Breast epithelium (tissue), 3 donors: Measurements from ENCODE around the gene SPOCK1.

Experiments
- POLR2A ChIP-seq: fragments of 450-650 bp; IDR thresholded peaks from one replicate; pipeline ENCODE4 v1.6.1; 2016; ENCODE audit warnings: antibody characterized with exemption, mild to moderate bottlenecking, moderate library complexity
- TF ChIP-seq, protein P1 (sequence below), 3 donors: fragments of 450-650 bp; IDR thresholded peaks; one replicate each; pipeline ENCODE4 v1.5.1; 2016 to 2017; ENCODE audit warnings: antibody characterized with exemption in 3 of 3, mild to moderate bottlenecking in 3 of 3, moderate library complexity in 3 of 3

GRCh38 chr5:137318027-137318426 is 181.1 kb downstream of the SPOCK1 start:
- TF ChIP-seq, protein P1, sequence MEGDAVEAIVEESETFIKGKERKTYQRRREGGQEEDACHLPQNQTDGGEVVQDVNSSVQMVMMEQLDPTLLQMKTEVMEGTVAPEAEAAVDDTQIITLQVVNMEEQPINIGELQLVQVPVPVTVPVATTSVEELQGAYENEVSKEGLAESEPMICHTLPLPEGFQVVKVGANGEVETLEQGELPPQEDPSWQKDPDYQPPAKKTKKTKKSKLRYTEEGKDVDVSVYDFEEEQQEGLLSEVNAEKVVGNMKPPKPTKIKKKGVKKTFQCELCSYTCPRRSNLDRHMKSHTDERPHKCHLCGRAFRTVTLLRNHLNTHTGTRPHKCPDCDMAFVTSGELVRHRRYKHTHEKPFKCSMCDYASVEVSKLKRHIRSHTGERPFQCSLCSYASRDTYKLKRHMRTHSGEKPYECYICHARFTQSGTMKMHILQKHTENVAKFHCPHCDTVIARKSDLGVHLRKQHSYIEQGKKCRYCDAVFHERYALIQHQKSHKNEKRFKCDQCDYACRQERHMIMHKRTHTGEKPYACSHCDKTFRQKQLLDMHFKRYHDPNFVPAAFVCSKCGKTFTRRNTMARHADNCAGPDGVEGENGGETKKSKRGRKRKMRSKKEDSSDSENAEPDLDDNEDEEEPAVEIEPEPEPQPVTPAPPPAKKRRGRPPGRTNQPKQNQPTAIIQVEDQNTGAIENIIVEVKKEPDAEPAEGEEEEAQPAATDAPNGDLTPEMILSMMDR (IDR thresholded peaks at IDR 0.05) = no peak
- TF ChIP-seq POLR2A = no peak
